Panc1 (cell line): ENCODE measurements around the gene TIMMDC1.

Source experiments
- CTCF ChIP-seq: fragments of 450-650 bp; IDR thresholded peaks from 2 replicates; pipeline ENCODE4 v1.5.1; 2017; ENCODE audit warnings: mild to moderate bottlenecking
- POLR2AphosphoS5 ChIP-seq: IDR thresholded peaks from 2 replicates; pipeline ENCODE4 v1.6.1; 2012; ENCODE audit warnings: mild to moderate bottlenecking, low read depth, low read length, moderate library complexity
- SIN3A ChIP-seq: IDR thresholded peaks from 2 replicates; pipeline ENCODE4 v1.6.1; 2012; ENCODE audit warnings: low read depth, mild to moderate bottlenecking, low read length, moderate library complexity, borderline replicate concordance; ENCODE audit not compliant: insufficient read depth

GRCh38 chr3:119557877-119558269, 59.5 kb downstream of the TIMMDC1 start:
- no peak for TF ChIP-seq POLR2AphosphoS5
- TF ChIP-seq CTCF: no peak
- TF ChIP-seq SIN3A: no peak
